Pancreas (tissue), 10 donors: ENCODE measurements around the gene MYOF. TPM values are rescaled to one million over a fixed set of nuclear protein-coding genes. Genes with fewer than 3 reads are reported as not detected.
"Not testable (repeated sequence)": the region's sequence is repeated elsewhere in the genome, so short reads cannot be mapped to it uniquely, and the experiment has no call there.

Experiments used
- ATAC-seq, 4 donors: fragments of 200-7000 bp; cut with Tn5 transposase; one replicate each; pipeline versions ENCODE4 v1.8.0 to v1.9.1; 2020; ENCODE audit warnings: mild to moderate bottlenecking in 4 of 4, moderate library complexity in 4 of 4
- DNase-seq, 6 donors: peaks; one replicate each; pipeline ENCODE4 v3.0.0-alpha.2; 2020
- FAIRE-seq: peaks from 2 replicates; lab custom pipeline; 2012; peaks lifted over from hg19 to GRCh38; lab: Jason Lieb, UNC
- H3K27ac ChIP-seq, 4 donors: fragments of 200-600 bp; sonication (generic); 1 replicate in 3 of 4; 2 replicates in 1 of 4; pipeline versions ENCODE4 v1.5.0 to v1.8.0; 2020
- H3K27me3 ChIP-seq, 4 donors: fragments of 200-600 bp; one replicate each; pipeline ENCODE4 v1.8.0; 2021
- H3K36me3 ChIP-seq, 3 donors: fragments of 200-600 bp; sonication (generic) in 1 of 3; one replicate each; pipeline versions ENCODE4 v1.5.0 to v1.8.0; 2020 to 2021
- H3K4me1 ChIP-seq, 3 donors: fragments of 200-600 bp; one replicate each; pipeline ENCODE4 v1.8.0; 2021
- H3K4me3 ChIP-seq, 4 donors: fragments of 200-600 bp; sonication (generic) in 2 of 4; one replicate each; pipeline versions ENCODE4 v1.5.0 to v1.8.0; 2020 to 2021
- H3K9me3 ChIP-seq, 4 donors: fragments of 200-600 bp; one replicate each; pipeline ENCODE4 v1.8.0; 2021
- WGBS, 2 donors: extraction: QIAGEN DNeasy Blood & Tissue Kit; methylation state at CpG; one replicate each; pipeline ENCODE4 v1.1.7; 2013; 5-methylcytosine and 5-hydroxymethylcytosine counted together
- intact Hi-C, 3 donors: fragments of 100-400 bp; cut with DNase I; formaldehyde crosslinking; loops; one replicate each; pipeline versions ENCODE4 v1.11.1 to v1.14.2; 2022
- polyA plus RNA-seq, 2 donors: library from polyadenylated mRNA; stranded (reverse); fragments of 200-250 nt; gene quantifications; one replicate each; pipeline ENCODE4 v1.2.3, GENCODE V29; 2013
- total RNA-seq, 6 donors: library from RNA; stranded (reverse); fragmentation: NEBNext Ultra II Directional in 4 of 6; extraction: Animal tissue kit (Norgen Biotek cat#: 25700) in 4 of 6; gene quantifications; one replicate each; pipeline versions ENCODE4 v1.2.1 to v1.2.4, GENCODE V29; 2021 to 2023
- TF ChIP-seq, protein P1 (sequence below), 4 donors: fragments of 200-600 bp; sonication (generic) in 3 of 4; IDR thresholded peaks; one replicate each; pipeline versions ENCODE4 v1.5.0 to v1.8.0; 2021; ENCODE audit warnings: antibody characterized with exemption in 4 of 4
- donor health status: healthy with polysubstance abuse.
- donor health status: DM: no; HTN: no; CAD: no; lungs with moderate emphysema.
- donor health status: DM: no; HTN: no; CAD: no.
- donor health status: control.
- donor health status: control.
- donor health status: Bipolar disorder and iron deficiency.
- donor health status: DM: yes; HTN: yes; CAD: no.
- donor health status: DM: no; HTN: no; CAD: no.
- donor health status: DM: no; HTN: no; CAD: no.
- donor health status: DM: yes; HTN: yes; CAD: no.

The MYOF gene
- total and polyA plus RNA-seq, 8 donors, result 4.7 to 38.2 (median 12.0) TPM

DNA sequence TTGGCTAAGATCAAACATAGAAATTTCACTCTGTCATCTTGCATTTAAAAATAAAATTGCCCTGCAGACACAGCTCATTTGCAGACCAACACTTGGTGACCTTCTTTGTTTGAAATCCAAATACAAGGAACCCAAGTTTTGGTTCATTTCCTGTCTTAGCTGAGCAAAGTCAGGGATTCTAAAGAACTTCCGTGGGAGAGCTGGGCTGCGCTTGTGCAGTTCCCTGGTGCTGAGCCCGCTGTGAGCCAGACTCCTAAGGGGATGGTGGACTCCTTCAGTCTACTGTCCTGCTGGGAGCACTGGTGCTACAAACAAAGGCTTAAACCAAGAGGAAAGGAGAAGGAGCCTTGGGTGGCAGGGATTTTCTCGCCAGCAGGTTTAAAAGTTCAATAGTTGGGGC lies 60.0 kb downstream of the MYOF start:
- intact Hi-C loops, result no loop called here
- FAIRE-seq (no peak), ATAC-seq (no peak), DNase-seq (no peak)
- TF ChIP-seq, protein P1, sequence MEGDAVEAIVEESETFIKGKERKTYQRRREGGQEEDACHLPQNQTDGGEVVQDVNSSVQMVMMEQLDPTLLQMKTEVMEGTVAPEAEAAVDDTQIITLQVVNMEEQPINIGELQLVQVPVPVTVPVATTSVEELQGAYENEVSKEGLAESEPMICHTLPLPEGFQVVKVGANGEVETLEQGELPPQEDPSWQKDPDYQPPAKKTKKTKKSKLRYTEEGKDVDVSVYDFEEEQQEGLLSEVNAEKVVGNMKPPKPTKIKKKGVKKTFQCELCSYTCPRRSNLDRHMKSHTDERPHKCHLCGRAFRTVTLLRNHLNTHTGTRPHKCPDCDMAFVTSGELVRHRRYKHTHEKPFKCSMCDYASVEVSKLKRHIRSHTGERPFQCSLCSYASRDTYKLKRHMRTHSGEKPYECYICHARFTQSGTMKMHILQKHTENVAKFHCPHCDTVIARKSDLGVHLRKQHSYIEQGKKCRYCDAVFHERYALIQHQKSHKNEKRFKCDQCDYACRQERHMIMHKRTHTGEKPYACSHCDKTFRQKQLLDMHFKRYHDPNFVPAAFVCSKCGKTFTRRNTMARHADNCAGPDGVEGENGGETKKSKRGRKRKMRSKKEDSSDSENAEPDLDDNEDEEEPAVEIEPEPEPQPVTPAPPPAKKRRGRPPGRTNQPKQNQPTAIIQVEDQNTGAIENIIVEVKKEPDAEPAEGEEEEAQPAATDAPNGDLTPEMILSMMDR (IDR thresholded peaks at IDR 0.05), result no peak
- 77 to 89% methylated on average over 4 of the region's 4 CpGs for WGBS, 2 donors
- Histone ChIP-seq H3K4me1 (no peaks in the 10 kb centered on the region), H3K36me3 (no peaks in the 10 kb centered on the region), H3K27me3 (no peaks in the 10 kb centered on the region), H3K9me3 (no peaks in the 10 kb centered on the region), H3K27ac (no peak overlapping the region), H3K4me3 (no peak overlapping the region)

DNA sequence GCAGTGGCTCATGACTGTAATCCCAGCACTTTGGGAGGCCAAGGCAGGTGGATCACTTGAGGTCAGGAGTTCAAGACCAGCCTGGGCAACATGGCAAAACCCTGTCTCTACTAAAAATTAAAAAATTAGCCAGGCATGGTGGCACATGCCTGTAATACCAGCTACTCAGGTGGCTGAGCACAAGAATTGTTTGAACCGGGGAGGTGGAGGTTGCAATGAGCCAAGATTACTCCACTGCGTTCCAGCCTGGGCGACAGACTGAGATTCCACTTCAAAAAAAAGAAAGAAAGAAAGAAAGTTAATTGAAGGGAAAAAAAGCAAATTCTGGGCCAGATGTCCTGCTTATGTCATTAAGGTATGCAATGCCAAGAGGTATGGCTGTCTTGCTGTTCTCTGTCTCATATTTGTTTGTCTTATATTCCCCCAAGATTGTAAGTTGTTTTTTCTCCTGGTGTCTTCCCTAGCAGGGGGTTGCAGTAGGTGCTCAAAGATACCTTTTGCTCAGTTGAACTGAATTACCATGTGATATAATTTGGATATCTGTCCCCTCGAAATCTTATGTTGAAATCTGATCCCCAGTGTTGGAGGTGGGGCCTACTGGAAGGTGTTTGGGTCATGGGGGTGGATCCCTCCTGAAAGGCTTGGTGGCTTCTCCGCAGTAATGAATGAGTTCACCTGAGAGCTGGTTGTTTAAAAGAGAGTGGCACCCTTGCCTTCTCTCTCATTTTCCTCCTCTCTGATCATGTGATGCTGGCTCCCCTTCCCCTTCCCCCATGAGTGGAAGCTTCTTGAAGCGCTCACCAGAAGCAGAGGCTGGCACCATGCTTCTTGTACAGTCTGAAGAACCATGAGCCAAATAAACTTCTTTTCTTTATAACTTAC lies 60.9 kb downstream of the MYOF start:
- Histone ChIP-seq H3K27ac (no peak overlapping the region), H3K27me3 (no peaks in the 10 kb centered on the region), H3K36me3 (no peaks in the 10 kb centered on the region), H3K4me1 (no peaks in the 10 kb centered on the region), H3K4me3 (no peak overlapping the region), H3K9me3 (no peaks in the 10 kb centered on the region)
- TF ChIP-seq, protein P1 (IDR thresholded peaks at IDR 0.05), result no peak
- intact Hi-C loops, result no loop called here
- 78 to 84% methylated on average over 6 of the region's 6 CpGs for WGBS, 2 donors
- FAIRE-seq (no peak), ATAC-seq (no peak), DNase-seq (no peak)

DNA sequence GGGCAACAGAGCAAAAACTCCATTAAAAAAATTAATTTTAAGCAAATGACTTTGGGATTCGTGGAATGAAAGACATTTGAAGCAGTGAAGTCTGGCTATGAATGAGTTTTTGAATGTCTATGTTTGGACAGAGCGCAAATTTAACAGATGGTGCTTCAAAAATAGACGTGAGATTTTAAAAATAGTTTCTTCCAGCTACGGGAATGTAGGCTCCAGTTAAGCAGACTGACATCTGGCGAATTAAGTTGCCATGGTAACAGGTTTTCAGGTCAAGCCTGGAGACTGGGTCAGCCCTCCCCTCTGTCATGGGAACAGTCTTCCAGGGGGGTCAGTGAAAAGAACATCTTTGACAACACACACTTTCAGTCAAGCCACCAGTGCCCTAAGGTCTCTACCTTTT lies 62.0 kb downstream of the MYOF start:
- WGBS, 2 donors, result 38 to 53% methylated on average over 5 of the region's 5 CpGs
- Histone ChIP-seq H3K4me1 (no peaks in the 10 kb centered on the region), H3K27ac (no peak overlapping the region), H3K36me3 (no peaks in the 10 kb centered on the region), H3K4me3 (no peak overlapping the region), H3K9me3 (no peaks in the 10 kb centered on the region), H3K27me3 (no peaks in the 10 kb centered on the region)
- ATAC-seq (peak in 2 of 4 donors; percentile 64 to 66), DNase-seq (no peak), FAIRE-seq (no peak)
- TF ChIP-seq, protein P1 (IDR thresholded peaks at IDR 0.05), result no peak
- intact Hi-C loops, result no loop called here

DNA sequence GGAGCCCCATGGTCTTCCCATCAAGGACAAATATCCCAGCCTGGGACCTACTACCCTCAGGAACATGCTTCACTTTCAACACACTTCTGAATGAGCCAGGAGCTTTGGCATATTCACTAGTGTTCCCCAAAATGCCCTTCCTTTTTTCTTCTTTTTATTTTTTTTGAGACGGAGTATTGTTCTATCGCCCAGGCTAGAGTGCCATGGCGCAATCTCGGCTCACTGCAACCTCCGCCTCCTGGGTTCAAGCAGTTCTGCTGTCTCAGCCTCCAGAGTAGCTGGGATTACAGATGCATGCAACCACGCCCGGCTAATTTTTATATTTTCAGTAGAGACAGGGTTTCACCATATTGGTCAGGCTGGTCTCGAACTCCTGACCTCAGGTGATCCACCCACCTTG lies 63.1 kb downstream of the MYOF start:
- H3K4me3 ChIP-seq, DNase-seq, intact Hi-C loops, ATAC-seq, H3K27me3 ChIP-seq, H3K27ac ChIP-seq, H3K9me3 ChIP-seq, FAIRE-seq, H3K4me1 ChIP-seq, H3K36me3 ChIP-seq: not testable (repeated sequence)
- WGBS, 2 donors, result 93 to 97% methylated on average over 8 of the region's 8 CpGs

DNA sequence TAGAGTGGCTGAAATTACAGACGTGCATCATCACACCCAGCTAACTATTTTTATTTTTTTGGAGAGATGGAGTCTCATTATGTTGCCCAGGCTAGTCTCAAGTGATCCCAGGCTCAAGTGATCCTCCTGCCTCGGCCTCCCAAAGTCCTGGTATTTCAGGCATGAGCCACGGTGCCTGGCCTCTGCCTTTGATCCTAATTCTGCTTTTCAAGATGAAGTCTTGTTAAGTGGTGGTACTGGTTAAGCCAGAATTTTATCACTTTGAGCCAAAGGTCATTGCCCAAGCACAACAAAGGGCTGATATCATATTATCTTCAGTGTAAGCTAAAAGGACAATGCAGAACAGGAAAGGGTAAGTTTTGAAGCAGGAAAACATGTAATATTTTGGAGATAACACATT lies 64.2 kb downstream of the MYOF start:
- intact Hi-C loops, result no loop called here
- 43 to 50% methylated on average over 3 of the region's 3 CpGs for WGBS, 2 donors
- Histone ChIP-seq H3K9me3 (no peaks in the 10 kb centered on the region), H3K36me3 (no peaks in the 10 kb centered on the region), H3K4me1 (no peaks in the 10 kb centered on the region), H3K27ac (no peak overlapping the region), H3K4me3 (no peak overlapping the region), H3K27me3 (no peaks in the 10 kb centered on the region)
- no peak for DNase-seq
- no peak for ATAC-seq
- TF ChIP-seq, protein P1 (IDR thresholded peaks at IDR 0.05), result no peak
- FAIRE-seq, result no peak
